ENCODE measurements around the gene KCNIP1.

KCNIP1 gene

GRCh38 chr5:170743876-170744212, 240.0 kb downstream of the KCNIP1 start:
- H3K4me1 ChIP-seq = peaks cover 0 to 25% (median 16%) of the 10 kb centered on the region in 4 donors
- H3K27ac ChIP-seq = no peak overlapping the region
- H3K9me3 ChIP-seq = no peaks in the 10 kb centered on the region
- intact Hi-C loops (cut with DNase I; ENCODE audit: low total_unique reads) = loop anchor here (2.0 kb wide), 1 partner anchor 47 kb away; no protein-coding TSS in a partner anchor
- no peak for TF ChIP-seq CTCF (IDR thresholded peaks at IDR 0.05)
- DNase-seq = no peak
- no peaks in the 10 kb centered on the region for H3K36me3 ChIP-seq
- no peak overlapping the region for H3K4me3 ChIP-seq
- peaks cover 0 to 2% of the 10 kb centered on the region in 2 donors for H3K27me3 ChIP-seq

DNA sequence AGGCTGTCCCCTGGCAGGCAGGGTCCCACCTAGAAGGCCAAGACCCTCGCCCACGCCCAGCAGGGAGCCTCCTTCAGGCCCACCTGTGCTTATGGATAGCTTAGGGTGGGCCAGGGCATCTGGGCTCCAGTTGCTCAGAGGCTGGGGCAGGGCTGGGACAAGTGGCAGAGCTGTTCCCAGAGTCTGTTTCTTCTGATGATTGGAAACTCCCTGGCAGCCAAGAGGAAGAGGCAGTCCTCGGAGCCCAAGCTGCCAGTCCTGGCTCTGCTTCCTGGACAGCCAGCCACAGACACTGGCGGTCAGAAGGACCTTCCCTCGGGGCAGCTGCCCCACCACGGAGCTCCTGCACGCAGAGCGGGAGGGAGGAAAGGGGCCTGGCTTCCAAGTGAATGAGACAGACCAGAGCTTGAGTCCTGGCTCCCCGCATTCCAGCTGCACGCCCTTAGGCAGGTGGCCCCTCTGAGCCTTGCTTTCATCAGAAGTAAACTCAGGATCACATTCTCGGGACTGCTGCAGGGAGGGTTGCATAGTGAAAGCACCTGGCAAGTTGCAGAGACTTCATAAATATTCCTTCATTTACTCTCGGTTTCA, 241.8 kb downstream of the KCNIP1 start:
- H3K9me3 ChIP-seq = no peaks in the 10 kb centered on the region
- H3K4me1 ChIP-seq = peaks cover 0 to 25% (median 16%) of the 10 kb centered on the region in 4 donors
- no peak for DNase-seq
- intact Hi-C loops (cut with DNase I; ENCODE audit: low total_unique reads) = loop anchor here (2.0 kb wide), 1 partner anchor 45 kb away; no protein-coding TSS in a partner anchor
- no peak overlapping the region for H3K4me3 ChIP-seq
- no peak for TF ChIP-seq CTCF (IDR thresholded peaks at IDR 0.05)
- H3K27ac ChIP-seq = no peak overlapping the region
- no peaks in the 10 kb centered on the region for H3K36me3 ChIP-seq
- peaks cover 0 to 2% of the 10 kb centered on the region in 2 donors for H3K27me3 ChIP-seq

- Histone ChIP-seq H3K4me1 (peaks cover 0 to 25% (median 16%) of the 10 kb centered on the region in 4 donors), H3K27ac (no peak overlapping the region), H3K27me3 (peaks cover 0 to 3% of the 10 kb centered on the region in 2 donors), H3K36me3 (no peaks in the 10 kb centered on the region), H3K9me3 (no peaks in the 10 kb centered on the region), H3K4me3 (no peak overlapping the region)
- intact Hi-C loops (cut with DNase I; ENCODE audit: low total_unique reads) = no loop called here
- no peak for DNase-seq
- TF ChIP-seq CTCF (IDR thresholded peaks at IDR 0.05) = no peak
These were observed 242.5 kb downstream of the KCNIP1 start for GRCh38 chr5:170746075-170746960.

GRCh38 chr5:170746961-170747340, 243.1 kb downstream of the KCNIP1 start:
- H3K27ac ChIP-seq = no peak overlapping the region
- H3K4me3 ChIP-seq = no peak overlapping the region
- H3K4me1 ChIP-seq = peaks cover 0 to 25% (median 16%) of the 10 kb centered on the region in 4 donors
- intact Hi-C loops (cut with DNase I; ENCODE audit: low total_unique reads) = no loop called here
- DNase-seq = no peak
- no peak for TF ChIP-seq CTCF (IDR thresholded peaks at IDR 0.05)
- no peaks in the 10 kb centered on the region for H3K36me3 ChIP-seq
- H3K9me3 ChIP-seq = no peaks in the 10 kb centered on the region
- H3K27me3 ChIP-seq = peaks cover 0 to 7% of the 10 kb centered on the region in 2 donors

DNA sequence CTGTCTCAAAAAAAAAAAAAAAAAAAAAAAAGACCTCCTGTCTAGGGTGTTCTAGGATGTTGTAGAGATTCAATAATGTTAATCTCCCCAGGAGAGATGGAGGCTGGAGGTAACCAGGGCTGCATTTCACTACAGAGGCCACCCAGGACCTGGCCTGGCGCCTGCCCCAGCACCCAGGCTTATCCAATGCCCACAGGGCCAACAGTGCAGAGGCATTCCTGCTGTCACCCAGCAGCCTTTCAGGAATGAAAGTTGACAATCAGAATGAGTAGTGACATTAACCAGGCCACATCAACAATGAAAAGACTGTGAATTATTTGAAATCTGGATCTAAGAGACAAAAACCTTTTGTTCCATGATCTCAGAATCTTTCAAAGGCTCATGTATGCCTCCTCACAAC, 243.5 kb downstream of the KCNIP1 start:
- Histone ChIP-seq H3K27me3 (peaks cover 0 to 9% of the 10 kb centered on the region in 2 donors), H3K36me3 (no peaks in the 10 kb centered on the region), H3K27ac (no peak overlapping the region), H3K4me3 (no peak overlapping the region), H3K4me1 (peaks cover 0 to 25% (median 16%) of the 10 kb centered on the region in 4 donors), H3K9me3 (no peaks in the 10 kb centered on the region)
- no peak for DNase-seq
- intact Hi-C loops (cut with DNase I; ENCODE audit: low total_unique reads) = no loop called here
- no peak for TF ChIP-seq CTCF (IDR thresholded peaks at IDR 0.05)
